Calu3 (cell line): ENCODE measurements around the gene LRP4. TPM values are rescaled to one million over a fixed set of nuclear protein-coding genes. Genes with fewer than 3 reads are reported as not detected.

ENCODE experiments used
- BruUV-seq: library from RNA; stranded (reverse); fragments of 400-500 nt; replicated peaks from 2 replicates; lab custom pipeline; 2021; lab: Mats Ljungman, UMichigan
- CTCF ChIA-PET: fragments of 300-600 bp; sonication (Branson Sonifier 250); formaldehyde crosslinking; loops from one replicate; lab custom pipeline; 2022; ENCODE audit warnings: antibody characterized with exemption; lab: Charles Lee
- DNase-seq: peaks from one replicate; pipeline ENCODE4 v3.0.0; 2022
- H3K27ac Mint-ChIP-seq: one replicate; pipeline ENCODE4 v1.8.0; 2022; ENCODE audit warnings: mixed read lengths; ENCODE audit not compliant: unreplicated experiment
- H3K27me3 Mint-ChIP-seq: one replicate; pipeline ENCODE4 v1.8.0; 2022; ENCODE audit warnings: mixed read lengths; ENCODE audit not compliant: unreplicated experiment
- H3K36me3 Mint-ChIP-seq: one replicate; pipeline ENCODE4 v1.8.0; 2022; ENCODE audit warnings: mild to moderate bottlenecking, moderate library complexity, mixed read lengths; ENCODE audit not compliant: insufficient read depth, unreplicated experiment
- H3K4me1 Mint-ChIP-seq: one replicate; pipeline ENCODE4 v1.8.0; 2022; ENCODE audit warnings: mild to moderate bottlenecking, low read depth, mixed read lengths; ENCODE audit not compliant: unreplicated experiment
- H3K4me3 Mint-ChIP-seq: one replicate; pipeline ENCODE4 v1.8.0; 2022; ENCODE audit warnings: mild to moderate bottlenecking, low read depth, moderate library complexity, mixed read lengths; ENCODE audit not compliant: unreplicated experiment
- H3K9me3 Mint-ChIP-seq: one replicate; pipeline ENCODE4 v1.8.0; 2022; ENCODE audit warnings: low read depth, mixed read lengths; ENCODE audit not compliant: unreplicated experiment
- intact Hi-C: fragments of 100-400 bp; cut with micrococcal nuclease; formaldehyde crosslinking; loops from one replicate; pipeline ENCODE4 v1.10.0; 2022; ENCODE audit not compliant: unreplicated experiment
- total RNA-seq: library from RNA; stranded (reverse); gene quantifications from 2 replicates; pipeline ENCODE4 v1.2.3, GENCODE V29; 2022
- TF ChIP-seq, protein P1 (sequence below): fragments of 200-600 bp; IDR thresholded peaks from one replicate; pipeline ENCODE4 v1.8.0; 2022; ENCODE audit warnings: antibody characterized with exemption; ENCODE audit not compliant: unreplicated experiment

Gene LRP4
- total RNA-seq, 1 experiment from 2014 or later, result 0.80 TPM

DNA sequence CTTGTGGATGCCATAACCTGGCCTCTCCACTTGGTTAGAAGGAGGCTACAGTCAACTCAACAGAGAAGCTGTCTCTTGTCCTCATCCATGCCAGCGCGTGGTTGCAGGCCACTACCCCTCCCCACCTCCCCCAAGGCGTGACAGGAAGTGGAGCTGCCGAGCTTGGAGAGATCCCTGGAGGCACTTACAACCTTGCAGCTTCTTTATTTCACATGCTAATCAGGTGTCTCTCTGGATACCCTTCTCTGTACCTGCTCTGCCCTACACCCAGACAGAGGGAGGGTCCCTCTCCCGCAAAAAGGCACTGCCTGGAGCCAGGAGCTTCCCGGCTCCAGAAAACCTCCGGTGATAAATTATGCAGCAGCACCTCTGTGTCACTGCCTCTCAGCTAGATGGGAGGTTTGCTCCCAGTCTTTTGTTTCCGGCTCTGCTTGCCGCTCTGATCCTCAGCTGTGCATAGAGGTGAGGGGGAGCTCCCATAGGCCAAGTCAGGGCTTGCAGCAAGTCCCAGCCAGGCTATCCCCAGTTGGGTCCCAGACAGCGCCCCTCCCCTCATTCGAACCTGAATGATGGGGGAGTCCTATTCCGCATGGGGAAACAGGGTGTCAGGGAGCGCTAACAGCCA is 5.7 kb downstream of the LRP4 start:
- H3K4me1 Mint-ChIP-seq, result peaks cover 7% of the 10 kb centered on the region
- H3K27me3 Mint-ChIP-seq, result peaks cover 66% of the 10 kb centered on the region
- BruUV-seq, result no TSS peak
- no peak overlapping the region for H3K4me3 Mint-ChIP-seq
- peaks cover 8% of the 10 kb centered on the region for H3K36me3 Mint-ChIP-seq
- intact Hi-C loops, result loop anchor here (10.0 kb wide), 1 partner anchor 72 kb away; no protein-coding TSS in a partner anchor
- H3K9me3 Mint-ChIP-seq, result no peaks in the 10 kb centered on the region
- H3K27ac Mint-ChIP-seq, result no peak overlapping the region
- TF ChIP-seq, protein P1, sequence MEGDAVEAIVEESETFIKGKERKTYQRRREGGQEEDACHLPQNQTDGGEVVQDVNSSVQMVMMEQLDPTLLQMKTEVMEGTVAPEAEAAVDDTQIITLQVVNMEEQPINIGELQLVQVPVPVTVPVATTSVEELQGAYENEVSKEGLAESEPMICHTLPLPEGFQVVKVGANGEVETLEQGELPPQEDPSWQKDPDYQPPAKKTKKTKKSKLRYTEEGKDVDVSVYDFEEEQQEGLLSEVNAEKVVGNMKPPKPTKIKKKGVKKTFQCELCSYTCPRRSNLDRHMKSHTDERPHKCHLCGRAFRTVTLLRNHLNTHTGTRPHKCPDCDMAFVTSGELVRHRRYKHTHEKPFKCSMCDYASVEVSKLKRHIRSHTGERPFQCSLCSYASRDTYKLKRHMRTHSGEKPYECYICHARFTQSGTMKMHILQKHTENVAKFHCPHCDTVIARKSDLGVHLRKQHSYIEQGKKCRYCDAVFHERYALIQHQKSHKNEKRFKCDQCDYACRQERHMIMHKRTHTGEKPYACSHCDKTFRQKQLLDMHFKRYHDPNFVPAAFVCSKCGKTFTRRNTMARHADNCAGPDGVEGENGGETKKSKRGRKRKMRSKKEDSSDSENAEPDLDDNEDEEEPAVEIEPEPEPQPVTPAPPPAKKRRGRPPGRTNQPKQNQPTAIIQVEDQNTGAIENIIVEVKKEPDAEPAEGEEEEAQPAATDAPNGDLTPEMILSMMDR, result no peak
- DNase-seq, result no peak
- CTCF ChIA-PET, result interaction anchor here (1.0 kb wide), 1 partner anchor 243 kb away, joined by 3 read pairs; no protein-coding TSS in a partner anchor

DNA sequence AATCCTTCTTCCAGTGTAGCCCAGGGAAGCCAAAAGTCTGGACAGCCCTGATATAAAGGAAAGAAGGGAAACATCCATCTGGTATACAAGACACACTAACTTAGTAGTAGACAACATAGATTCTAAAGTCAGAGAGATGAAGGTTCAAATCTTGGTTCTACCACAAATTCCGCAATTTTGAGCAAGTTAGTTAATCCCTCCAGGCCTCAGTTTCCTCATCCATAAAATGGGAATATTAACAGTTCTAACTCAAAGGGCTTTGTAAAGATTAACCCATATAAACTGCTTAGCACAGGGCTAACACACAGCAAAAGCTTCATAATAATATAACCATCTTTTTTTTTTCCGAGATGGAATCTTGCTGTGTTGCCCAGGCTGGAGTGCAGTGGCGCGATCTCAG is 10.7 kb downstream of the LRP4 start:
- Mint-ChIP-seq H3K27me3 (peaks cover 46% of the 10 kb centered on the region), H3K9me3 (no peaks in the 10 kb centered on the region), H3K27ac (no peak overlapping the region), H3K4me1 (no peaks in the 10 kb centered on the region), H3K36me3 (no peaks in the 10 kb centered on the region), H3K4me3 (no peak overlapping the region)
- DNase-seq, result no peak
- CTCF ChIA-PET, result no interaction called here
- BruUV-seq, result no TSS peak
- TF ChIP-seq, protein P1, result no peak
- intact Hi-C loops, result no loop called here

DNA sequence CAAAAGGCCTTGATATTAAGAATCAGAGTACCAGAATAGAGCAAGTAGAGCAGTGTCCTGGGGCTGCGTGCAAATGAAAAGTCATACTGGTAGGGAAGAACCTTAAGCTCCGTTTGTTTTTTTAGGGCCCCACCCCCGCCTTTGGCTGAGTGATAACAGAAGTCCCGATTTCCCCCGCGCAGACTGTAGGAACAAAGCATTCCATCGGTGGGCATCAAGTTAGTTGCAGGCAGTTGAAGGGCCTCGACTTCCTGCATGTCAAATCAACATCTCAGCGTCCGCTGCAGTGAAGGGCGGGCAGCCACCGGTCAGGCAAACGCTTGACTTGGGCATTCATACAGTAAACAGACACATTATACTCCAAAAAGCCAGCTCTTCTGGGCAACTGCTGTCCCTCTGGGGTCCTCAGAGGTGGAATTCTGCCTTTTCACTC is 11.7 kb downstream of the LRP4 start:
- Mint-ChIP-seq H3K36me3 (no peaks in the 10 kb centered on the region), H3K4me1 (no peaks in the 10 kb centered on the region), H3K27me3 (peaks cover 37% of the 10 kb centered on the region), H3K4me3 (no peak overlapping the region), H3K27ac (no peak overlapping the region), H3K9me3 (no peaks in the 10 kb centered on the region)
- no peak for DNase-seq
- no TSS peak for BruUV-seq
- TF ChIP-seq, protein P1, result no peak
- intact Hi-C loops, result no loop called here
- CTCF ChIA-PET, result no interaction called here

DNA sequence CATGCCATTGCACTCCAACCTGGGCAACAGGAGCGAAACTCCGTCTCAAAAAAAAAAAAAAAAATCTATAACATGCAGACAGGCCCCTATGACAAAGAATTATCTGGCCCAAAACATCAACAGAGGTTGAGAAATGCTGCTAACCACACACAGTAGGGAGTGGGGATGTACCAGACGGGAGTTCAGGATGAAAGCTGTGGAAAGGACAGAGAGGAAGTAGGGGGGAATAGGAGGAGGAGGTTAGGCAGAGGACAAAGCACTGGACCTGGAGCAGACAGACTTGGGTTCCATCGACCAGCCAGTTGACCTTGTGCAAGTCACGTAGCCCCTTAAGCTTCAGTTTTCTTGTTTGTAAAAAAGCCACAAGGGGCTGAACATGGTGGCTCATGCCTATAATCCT is 12.5 kb downstream of the LRP4 start:
- Mint-ChIP-seq H3K36me3 (no peaks in the 10 kb centered on the region), H3K4me3 (no peak overlapping the region), H3K27ac (no peak overlapping the region), H3K27me3 (peaks cover 30% of the 10 kb centered on the region), H3K4me1 (no peaks in the 10 kb centered on the region), H3K9me3 (no peaks in the 10 kb centered on the region)
- TF ChIP-seq, protein P1, result no peak
- CTCF ChIA-PET, result interaction anchor here (0.7 kb wide), 1 partner anchor 80 kb away, joined by 3 read pairs; no protein-coding TSS in a partner anchor
- DNase-seq, result no peak
- intact Hi-C loops, result no loop called here
- BruUV-seq, result no TSS peak
